IMR-90 (cell line): Measurements from ENCODE around the gene FERMT2.

ENCODE experiments used
- MAFK ChIP-seq: IDR thresholded peaks from 2 replicates; pipeline ENCODE4 v1.6.1; 2012; ENCODE audit warnings: low read depth, low read length, improper control_type of control experiment
- RFX5 ChIP-seq: IDR thresholded peaks from 2 replicates; pipeline ENCODE4 v1.8.0; 2012; ENCODE audit warnings: low read depth, mild to moderate bottlenecking, low read length, moderate library complexity

- TF ChIP-seq MAFK (no peak), RFX5 (no peak)
Measured at GRCh38 chr14:52829527-52830185, 121.2 kb downstream of the FERMT2 start.
